HFF-Myc (cell line): ENCODE results near the gene PTPN20.

ENCODE experiments used
- DNase-seq: peaks from one replicate; pipeline ENCODE4 v3.0.0-alpha.2; 2011; ENCODE audit warnings: low read depth; ENCODE audit errors: extremely low read depth
- H3K4me3 ChIP-seq: replicated peaks from 2 replicates; pipeline ENCODE4 v1.5.1; 2011; ENCODE audit warnings: low read depth, mild to moderate bottlenecking, control low read depth, low read length
- CTCF ChIP-seq: IDR thresholded peaks from 2 replicates; pipeline ENCODE4 v1.5.1; 2012; ENCODE audit warnings: mild to moderate bottlenecking, low read depth, low read length, control low read depth; ENCODE audit errors: missing control alignments

PTPN20 gene

GRCh38 chr10:47048526-47048905, 137.3 kb downstream of the PTPN20 start:
- no peak for DNase-seq
- H3K4me3 ChIP-seq = no peak overlapping the region
- no peak for TF ChIP-seq CTCF

- TF ChIP-seq CTCF = no peak
- no peak for DNase-seq
- H3K4me3 ChIP-seq = no peak overlapping the region
Observed at GRCh38 chr10:47049056-47049851, 138.0 kb downstream of the PTPN20 start.

- DNase-seq = no peak
- H3K4me3 ChIP-seq = no peak overlapping the region
- TF ChIP-seq CTCF = no peak
Observed at GRCh38 chr10:47049906-47050305, 138.7 kb downstream of the PTPN20 start.

GRCh38 chr10:47050618-47051455, 139.6 kb downstream of the PTPN20 start:
- TF ChIP-seq CTCF = no peak
- no peak overlapping the region for H3K4me3 ChIP-seq
- DNase-seq = no peak

GRCh38 chr10:47051741-47052238, 140.6 kb downstream of the PTPN20 start:
- H3K4me3 ChIP-seq = no peak overlapping the region
- DNase-seq = no peak
- TF ChIP-seq CTCF = no peak
